AG09309 (cell line): Measurements from ENCODE around the gene CFAP161.
A peak's percentile ranks its signal among the peaks of the same experiment; 100 is the strongest.

ENCODE experiments used
- DNase-seq: peaks from one replicate; pipeline ENCODE4 v3.0.0-alpha.2; 2010; ENCODE audit warnings: low read depth
- H3K4me3 ChIP-seq: 2 replicates; pipeline ENCODE4 v1.5.1; 2011; ENCODE audit warnings: mild to moderate bottlenecking, low read depth, low read length, moderate library complexity; ENCODE audit not compliant: control insufficient read depth
- TF ChIP-seq, protein P1 (sequence below): IDR thresholded peaks from 2 replicates; pipeline ENCODE4 v1.5.1; 2011; ENCODE audit warnings: mild to moderate bottlenecking, low read depth, low read length, inconsistent platforms; ENCODE audit not compliant: insufficient read depth, control insufficient read depth; ENCODE audit errors: missing control alignments

The CFAP161 gene

GRCh38 chr15:81113204-81113657 is 20.8 kb upstream of the CFAP161 start:
- TF ChIP-seq, protein P1, sequence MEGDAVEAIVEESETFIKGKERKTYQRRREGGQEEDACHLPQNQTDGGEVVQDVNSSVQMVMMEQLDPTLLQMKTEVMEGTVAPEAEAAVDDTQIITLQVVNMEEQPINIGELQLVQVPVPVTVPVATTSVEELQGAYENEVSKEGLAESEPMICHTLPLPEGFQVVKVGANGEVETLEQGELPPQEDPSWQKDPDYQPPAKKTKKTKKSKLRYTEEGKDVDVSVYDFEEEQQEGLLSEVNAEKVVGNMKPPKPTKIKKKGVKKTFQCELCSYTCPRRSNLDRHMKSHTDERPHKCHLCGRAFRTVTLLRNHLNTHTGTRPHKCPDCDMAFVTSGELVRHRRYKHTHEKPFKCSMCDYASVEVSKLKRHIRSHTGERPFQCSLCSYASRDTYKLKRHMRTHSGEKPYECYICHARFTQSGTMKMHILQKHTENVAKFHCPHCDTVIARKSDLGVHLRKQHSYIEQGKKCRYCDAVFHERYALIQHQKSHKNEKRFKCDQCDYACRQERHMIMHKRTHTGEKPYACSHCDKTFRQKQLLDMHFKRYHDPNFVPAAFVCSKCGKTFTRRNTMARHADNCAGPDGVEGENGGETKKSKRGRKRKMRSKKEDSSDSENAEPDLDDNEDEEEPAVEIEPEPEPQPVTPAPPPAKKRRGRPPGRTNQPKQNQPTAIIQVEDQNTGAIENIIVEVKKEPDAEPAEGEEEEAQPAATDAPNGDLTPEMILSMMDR = no peak
- DNase-seq = no peak
- no peak overlapping the region for H3K4me3 ChIP-seq

DNA sequence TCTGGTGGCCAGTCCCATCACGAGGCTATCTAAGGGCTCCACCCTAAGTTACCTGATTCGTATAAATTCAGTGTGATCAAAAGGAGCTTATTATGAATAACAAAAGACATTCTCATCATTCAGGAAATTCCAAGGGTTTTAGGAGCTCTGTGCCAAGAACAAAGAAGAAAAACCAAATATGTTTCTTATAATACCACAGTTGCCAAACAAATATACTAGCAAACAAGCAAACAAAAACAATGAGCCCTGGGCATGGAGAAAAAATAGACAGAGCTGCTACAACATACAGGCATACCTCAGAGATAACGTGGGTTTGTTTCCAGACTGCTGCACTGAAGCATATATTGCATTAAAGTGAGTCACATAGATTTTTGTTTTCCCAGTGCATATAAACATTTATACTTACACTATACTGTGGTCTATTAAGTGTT is 20.2 kb upstream of the CFAP161 start:
- H3K4me3 ChIP-seq = no peak overlapping the region
- TF ChIP-seq, protein P1 = no peak
- DNase-seq = no peak

DNA sequence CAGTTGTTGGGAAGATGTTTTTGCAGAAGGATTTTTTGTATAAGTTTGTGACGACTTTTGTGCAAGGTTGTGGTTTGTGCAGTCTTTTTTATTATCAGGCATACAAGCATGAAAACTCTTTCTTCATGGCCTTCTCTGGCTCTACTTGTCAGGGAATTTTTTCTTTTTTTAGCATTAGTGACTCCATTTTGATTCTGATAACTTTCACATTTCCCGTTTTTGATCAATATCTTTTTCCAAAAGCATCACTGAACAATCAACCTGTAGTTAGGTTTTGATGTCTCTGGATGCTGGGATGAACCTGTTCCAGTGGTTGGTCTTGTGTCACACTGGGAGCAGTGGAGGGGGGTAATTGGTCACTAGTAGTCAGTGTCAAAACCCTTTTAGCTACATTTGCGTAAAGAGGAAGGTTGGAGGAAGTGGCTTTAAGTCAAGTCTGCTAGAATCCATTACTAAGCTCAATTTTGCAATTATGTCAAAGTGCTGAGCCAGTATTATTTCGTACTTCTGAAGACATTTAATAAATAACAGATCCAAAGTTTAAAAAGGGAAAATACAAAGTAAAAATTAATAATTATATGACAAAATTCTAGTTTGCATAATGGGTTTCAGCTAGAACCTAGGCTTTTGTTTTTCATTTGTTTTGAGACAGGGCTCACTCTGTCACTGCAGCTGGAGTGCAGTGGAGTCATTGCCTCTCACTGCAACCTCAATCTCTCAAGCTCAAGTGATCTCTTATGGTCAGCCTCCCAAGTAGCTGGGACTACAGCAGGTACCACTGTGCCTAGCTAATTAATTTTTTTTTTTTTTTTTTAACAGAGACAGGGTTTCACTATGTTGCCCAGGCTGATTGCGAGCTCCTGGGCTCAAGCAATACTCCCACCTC is 18.8 kb upstream of the CFAP161 start:
- TF ChIP-seq, protein P1 = no peak
- no peak for DNase-seq
- no peak overlapping the region for H3K4me3 ChIP-seq

- peak; percentile 35 for DNase-seq
- no peak overlapping the region for H3K4me3 ChIP-seq
Measured at GRCh38 chr15:81117136-81117535, 16.9 kb upstream of the CFAP161 start.

DNA sequence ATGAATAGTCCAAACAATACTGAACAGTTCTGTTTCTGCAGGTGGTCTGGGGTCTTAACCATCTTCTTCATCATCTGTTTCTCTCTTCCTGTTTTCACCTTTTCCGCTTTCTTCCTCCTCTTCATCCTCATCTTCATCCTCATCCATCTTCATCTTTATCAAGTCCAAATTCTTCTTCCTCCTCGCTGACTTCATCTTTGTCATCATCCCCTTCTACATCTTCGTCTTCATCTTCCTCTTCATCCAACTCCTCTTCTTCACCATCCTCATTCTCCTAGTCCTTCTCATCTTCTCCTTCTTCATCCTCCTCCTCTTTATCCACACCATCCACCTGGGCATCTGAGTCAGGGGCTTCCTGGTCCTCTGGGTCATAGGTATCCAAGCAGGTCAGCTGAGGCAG is 16.5 kb upstream of the CFAP161 start:
- no peak for DNase-seq
- TF ChIP-seq, protein P1 = no peak
- H3K4me3 ChIP-seq = no peak overlapping the region

More at GRCh38 chr15:81117136-81117535, 16.9 kb upstream of the CFAP161 start:
- TF ChIP-seq, protein P1 = no peak

DNA sequence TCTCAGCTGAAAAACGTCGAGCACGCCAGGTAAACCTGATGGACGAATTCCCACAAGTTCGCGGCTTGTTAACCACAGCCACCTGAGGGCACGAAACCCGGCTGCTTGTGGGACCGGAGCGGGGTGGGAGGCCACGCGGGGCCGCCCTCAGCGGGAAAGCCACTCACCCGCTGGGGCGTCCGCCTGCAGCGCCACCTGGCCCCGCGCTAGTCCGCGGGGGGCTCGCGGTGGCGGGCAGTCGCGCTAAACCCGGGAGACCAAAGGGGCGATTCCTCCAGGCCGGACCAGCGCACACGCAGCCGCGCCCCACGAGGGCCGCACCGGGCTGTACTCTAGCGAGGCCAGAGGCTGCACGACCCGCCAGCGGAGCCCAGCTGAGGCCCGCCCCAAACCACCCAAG is 15.7 kb upstream of the CFAP161 start:
- TF ChIP-seq, protein P1 = no peak
- no peak overlapping the region for H3K4me3 ChIP-seq
- DNase-seq = no peak
